Activated T-cell treated with anti-CD3 and anti-CD28 coated beads for 24 hours (primary cell): ENCODE results near the gene TSPAN11.

Experiments used
- DNase-seq: peaks from one replicate; pipeline ENCODE4 v3.0.0-alpha.2; 2020; ENCODE audit warnings: low read depth

Gene TSPAN11

GRCh38 chr12:30911207-30911606 is 15.3 kb upstream of the TSPAN11 start:
- no peak for DNase-seq

GRCh38 chr12:30913323-30913722 is 13.2 kb upstream of the TSPAN11 start:
- DNase-seq: no peak

GRCh38 chr12:30914986-30915591 is 11.5 kb upstream of the TSPAN11 start:
- no peak for DNase-seq

- no peak for DNase-seq
Measured at GRCh38 chr12:30923057-30923456, 3.5 kb upstream of the TSPAN11 start.

- DNase-seq: no peak
Measured at GRCh38 chr12:30925607-30926242, 823 bp upstream of the TSPAN11 start.

GRCh38 chr12:30927222-30927611 is 669 bp downstream of the TSPAN11 start:
- no peak for DNase-seq

- no peak for DNase-seq
Measured at GRCh38 chr12:30928356-30929244, 2.1 kb downstream of the TSPAN11 start.

- no peak for DNase-seq
Measured at GRCh38 chr12:30930238-30930637, 3.7 kb downstream of the TSPAN11 start.

GRCh38 chr12:30930641-30931040 is 4.1 kb downstream of the TSPAN11 start:
- DNase-seq: no peak

GRCh38 chr12:30932881-30933280 is 6.3 kb downstream of the TSPAN11 start:
- no peak for DNase-seq

- no peak for DNase-seq
Measured at GRCh38 chr12:30934811-30935210, 8.3 kb downstream of the TSPAN11 start.

- DNase-seq: no peak
Measured at GRCh38 chr12:30936036-30936435, 9.5 kb downstream of the TSPAN11 start.

GRCh38 chr12:30939234-30939633 is 12.7 kb downstream of the TSPAN11 start:
- no peak for DNase-seq

- no peak for DNase-seq
Measured at GRCh38 chr12:30942486-30942885, 15.9 kb downstream of the TSPAN11 start.

- no peak for DNase-seq
Measured at GRCh38 chr12:30942936-30943335, 16.4 kb downstream of the TSPAN11 start.

- no peak for DNase-seq
Measured at GRCh38 chr12:30945443-30946164, 19.1 kb downstream of the TSPAN11 start.

GRCh38 chr12:30952015-30952414 is 25.5 kb downstream of the TSPAN11 start:
- DNase-seq: no peak

- DNase-seq: no peak
Measured at GRCh38 chr12:30953257-30953656, 26.7 kb downstream of the TSPAN11 start.

- DNase-seq: no peak
Measured at GRCh38 chr12:30953951-30954751, 27.6 kb downstream of the TSPAN11 start.

- no peak for DNase-seq
Measured at GRCh38 chr12:30955214-30955613, 28.7 kb downstream of the TSPAN11 start.

GRCh38 chr12:30959110-30959710 is 32.7 kb downstream of the TSPAN11 start:
- DNase-seq: no peak
